Smooth muscle cell (in vitro differentiated cells): ENCODE data around the gene CFAP20DC. TPM values are rescaled to one million over a fixed set of nuclear protein-coding genes. Genes with fewer than 3 reads are reported as not detected.
"Not testable (repeated sequence)": the region's sequence is repeated elsewhere in the genome, so short reads cannot be mapped to it uniquely, and the experiment has no call there.

ENCODE experiments used
- DNase-seq: peaks from one replicate; lab custom pipeline; 2025; ENCODE audit not compliant: unreplicated experiment; lab: John Stamatoyannopoulos, UW
- H2AFZ ChIP-seq: fragments of 200-600 bp; sonication (generic); 2 replicates; pipeline ENCODE4 v1.6.0; 2016; ENCODE audit warnings: antibody characterized with exemption, low read depth, mild to moderate bottlenecking
- H3F3A ChIP-seq: fragments of 200-600 bp; sonication (generic); 2 replicates; pipeline ENCODE4 v1.6.0; 2017; ENCODE audit warnings: antibody characterized with exemption, low read depth
- H3K27ac ChIP-seq: fragments of 200-600 bp; sonication (generic); 2 replicates; pipeline ENCODE4 v1.5.1; 2016; ENCODE audit warnings: low read depth, mild to moderate bottlenecking
- H3K27me3 ChIP-seq: fragments of 200-600 bp; sonication (generic); 2 replicates; pipeline ENCODE4 v1.6.1; 2016; ENCODE audit warnings: low read depth, mild to moderate bottlenecking
- H3K36me3 ChIP-seq: fragments of 200-600 bp; sonication (generic); 2 replicates; pipeline ENCODE4 v1.5.1; 2016; ENCODE audit warnings: low read depth
- H3K4me1 ChIP-seq: fragments of 200-600 bp; sonication (generic); 2 replicates; pipeline ENCODE4 v1.5.1; 2016; ENCODE audit warnings: low read depth
- H3K4me2 ChIP-seq: fragments of 200-600 bp; sonication (generic); 2 replicates; pipeline ENCODE4 v1.6.0; 2016; ENCODE audit warnings: mild to moderate bottlenecking
- H3K4me3 ChIP-seq: fragments of 200-600 bp; sonication (generic); 2 replicates; pipeline ENCODE4 v1.5.1; 2016; ENCODE audit warnings: mild to moderate bottlenecking
- H3K79me2 ChIP-seq: fragments of 200-600 bp; sonication (generic); 2 replicates; pipeline ENCODE4 v1.6.0; 2016; ENCODE audit warnings: low read depth, mild to moderate bottlenecking
- H3K9ac ChIP-seq: fragments of 200-600 bp; sonication (generic); 2 replicates; pipeline ENCODE4 v1.6.0; 2016; ENCODE audit warnings: low read depth
- H3K9me3 ChIP-seq: fragments of 200-600 bp; sonication (generic); replicated peaks from 2 replicates; pipeline ENCODE4 v1.5.1; 2016; ENCODE audit warnings: low read depth
- H4K20me1 ChIP-seq: fragments of 200-600 bp; sonication (generic); 2 replicates; pipeline ENCODE4 v1.6.0; 2016; ENCODE audit warnings: low read depth
- WGBS: methylation state at CpG from one replicate; pipeline ENCODE4 v1.1.7; 2016; ENCODE audit warnings: low lambda C conversion rate; 5-methylcytosine and 5-hydroxymethylcytosine counted together
- polyA plus RNA-seq: library from polyadenylated mRNA; unstranded; fragments of >200 nt; fragmentation: Nextera tagmentation; extraction: Ambion mirVana; gene quantifications from 2 replicates; pipeline ENCODE4 v1.2.1, GENCODE V29; 2016
- total RNA-seq: library from RNA; depleted of rRNA; stranded (reverse); fragments of >200 nt; gene quantifications from 2 replicates; pipeline ENCODE4 v1.2.3, GENCODE V29; 2014
- TF ChIP-seq, protein P1 (sequence below): fragments of 200-600 bp; sonication (generic); IDR thresholded peaks from 2 replicates; pipeline ENCODE4 v1.5.1; 2017; ENCODE audit warnings: borderline replicate concordance, mild to moderate bottlenecking, antibody characterized with exemption; ENCODE audit not compliant: insufficient read depth, poor library complexity, severe bottlenecking

CFAP20DC gene
- total and polyA plus RNA-seq, 2 experiments from 2014 or later = 7.9 to 11.6 TPM

DNA sequence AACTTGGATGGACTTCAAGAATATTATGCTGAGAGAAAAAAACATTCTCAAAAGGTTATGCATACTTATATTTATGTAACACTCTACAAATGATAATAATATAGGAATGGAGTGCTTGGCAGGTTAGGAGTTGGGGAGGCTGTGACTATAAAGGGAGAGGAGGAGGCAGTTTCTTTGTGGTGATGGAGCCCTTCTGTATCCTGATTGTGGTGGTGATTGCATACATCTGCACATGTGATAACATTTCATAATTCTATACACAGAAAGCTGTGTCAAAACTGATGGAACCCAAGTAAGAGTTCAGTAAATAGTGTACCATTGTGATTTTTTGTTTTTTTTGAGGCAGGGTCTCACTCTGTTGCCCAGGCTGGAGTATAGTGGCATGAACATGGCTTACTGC lies 351.6 kb downstream of the CFAP20DC start:
- H3K4me3 ChIP-seq = no peak overlapping the region
- no peaks in the 10 kb centered on the region for H4K20me1 ChIP-seq
- H3K9me3 ChIP-seq = peaks cover 3% of the 10 kb centered on the region
- no peaks in the 10 kb centered on the region for H3K79me2 ChIP-seq
- H2AFZ ChIP-seq = no peak overlapping the region
- TF ChIP-seq, protein P1, sequence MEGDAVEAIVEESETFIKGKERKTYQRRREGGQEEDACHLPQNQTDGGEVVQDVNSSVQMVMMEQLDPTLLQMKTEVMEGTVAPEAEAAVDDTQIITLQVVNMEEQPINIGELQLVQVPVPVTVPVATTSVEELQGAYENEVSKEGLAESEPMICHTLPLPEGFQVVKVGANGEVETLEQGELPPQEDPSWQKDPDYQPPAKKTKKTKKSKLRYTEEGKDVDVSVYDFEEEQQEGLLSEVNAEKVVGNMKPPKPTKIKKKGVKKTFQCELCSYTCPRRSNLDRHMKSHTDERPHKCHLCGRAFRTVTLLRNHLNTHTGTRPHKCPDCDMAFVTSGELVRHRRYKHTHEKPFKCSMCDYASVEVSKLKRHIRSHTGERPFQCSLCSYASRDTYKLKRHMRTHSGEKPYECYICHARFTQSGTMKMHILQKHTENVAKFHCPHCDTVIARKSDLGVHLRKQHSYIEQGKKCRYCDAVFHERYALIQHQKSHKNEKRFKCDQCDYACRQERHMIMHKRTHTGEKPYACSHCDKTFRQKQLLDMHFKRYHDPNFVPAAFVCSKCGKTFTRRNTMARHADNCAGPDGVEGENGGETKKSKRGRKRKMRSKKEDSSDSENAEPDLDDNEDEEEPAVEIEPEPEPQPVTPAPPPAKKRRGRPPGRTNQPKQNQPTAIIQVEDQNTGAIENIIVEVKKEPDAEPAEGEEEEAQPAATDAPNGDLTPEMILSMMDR = no peak
- H3F3A ChIP-seq = no peaks in the 10 kb centered on the region
- no peaks in the 10 kb centered on the region for H3K4me1 ChIP-seq
- DNase-seq = no peak
- H3K27me3 ChIP-seq = no peaks in the 10 kb centered on the region
- no peak overlapping the region for H3K27ac ChIP-seq
- H3K4me2 ChIP-seq = no peak overlapping the region
- H3K36me3 ChIP-seq = no peaks in the 10 kb centered on the region
- no peak overlapping the region for H3K9ac ChIP-seq

DNA sequence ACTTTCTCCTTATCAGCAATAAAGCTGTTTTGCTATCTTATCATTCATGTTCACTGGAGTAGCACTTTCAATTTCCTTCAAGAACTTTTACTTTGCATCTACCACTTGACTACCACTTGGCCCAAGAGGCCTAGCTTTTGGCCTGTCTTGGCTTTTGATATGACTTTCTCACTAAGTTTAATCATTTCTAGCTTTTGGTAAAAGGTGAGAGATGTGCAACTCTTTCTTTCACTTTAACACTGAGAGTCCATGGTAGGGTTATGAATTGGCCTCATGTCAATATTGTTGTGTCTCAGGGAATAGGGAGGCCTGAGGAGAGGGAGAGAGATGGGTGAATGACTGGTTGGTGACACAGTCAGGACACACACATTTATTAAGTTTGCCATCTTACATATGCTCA lies 352.3 kb downstream of the CFAP20DC start:
- H3K4me1 ChIP-seq = no peaks in the 10 kb centered on the region
- no peaks in the 10 kb centered on the region for H3F3A ChIP-seq
- TF ChIP-seq, protein P1 = no peak
- H3K79me2 ChIP-seq = no peaks in the 10 kb centered on the region
- DNase-seq = no peak
- H2AFZ ChIP-seq = no peak overlapping the region
- no peak overlapping the region for H3K27ac ChIP-seq
- H3K4me2 ChIP-seq = no peak overlapping the region
- H3K9me3 ChIP-seq = peaks cover 5% of the 10 kb centered on the region
- no peak overlapping the region for H3K9ac ChIP-seq
- no peaks in the 10 kb centered on the region for H3K36me3 ChIP-seq
- no peaks in the 10 kb centered on the region for H4K20me1 ChIP-seq
- H3K4me3 ChIP-seq = no peak overlapping the region
- H3K27me3 ChIP-seq = no peaks in the 10 kb centered on the region

DNA sequence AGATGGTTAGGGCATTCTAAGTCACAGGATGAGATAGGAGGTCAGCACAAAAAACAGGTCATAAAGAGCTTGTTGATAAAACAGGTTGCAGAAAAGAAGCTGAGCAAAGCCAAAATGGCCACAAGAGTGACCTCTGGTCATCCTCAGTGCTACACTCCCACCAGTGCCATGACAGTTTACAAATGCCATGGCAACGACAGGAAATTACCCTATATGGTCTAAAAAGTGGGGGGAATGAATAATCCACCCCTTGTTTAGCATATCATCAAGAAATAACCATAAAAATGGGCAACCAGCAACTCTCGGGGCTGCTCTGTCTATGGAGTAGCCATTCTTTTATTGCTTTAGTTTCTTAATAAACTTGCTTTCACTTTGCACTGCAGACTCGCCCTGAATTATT lies 353.0 kb downstream of the CFAP20DC start:
- not testable (repeated sequence) for H3K9me3 ChIP-seq, H3K4me3 ChIP-seq, H4K20me1 ChIP-seq, H3K27me3 ChIP-seq, H3K79me2 ChIP-seq, DNase-seq, H3K36me3 ChIP-seq, H3K9ac ChIP-seq, H3K27ac ChIP-seq, H3F3A ChIP-seq, H2AFZ ChIP-seq, H3K4me1 ChIP-seq, H3K4me2 ChIP-seq
- 82% methylated on average over 3 of the region's 3 CpGs for WGBS

DNA sequence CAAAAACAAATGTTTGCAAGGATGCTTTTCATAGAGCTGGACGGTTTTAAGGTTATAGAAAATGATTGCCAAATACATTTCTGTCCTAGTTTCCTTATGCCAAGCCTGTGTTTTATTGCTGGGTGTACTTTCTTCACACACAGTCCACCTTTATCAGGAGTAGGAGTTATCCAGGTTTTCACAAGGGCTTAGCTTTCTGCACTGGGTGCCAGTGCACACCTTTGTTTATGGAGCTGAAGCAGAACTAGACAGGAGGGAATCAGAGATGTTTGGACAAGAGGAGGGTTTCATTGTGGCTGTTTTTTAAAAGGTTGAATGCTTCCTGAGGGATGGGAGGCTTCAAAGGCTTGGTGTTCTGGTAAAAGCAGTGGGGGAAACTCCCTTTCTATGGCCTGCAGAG lies 353.7 kb downstream of the CFAP20DC start:
- TF ChIP-seq, protein P1 = no peak
- Histone ChIP-seq H3K4me3 (no peak overlapping the region), H3K27ac (no peak overlapping the region)

DNA sequence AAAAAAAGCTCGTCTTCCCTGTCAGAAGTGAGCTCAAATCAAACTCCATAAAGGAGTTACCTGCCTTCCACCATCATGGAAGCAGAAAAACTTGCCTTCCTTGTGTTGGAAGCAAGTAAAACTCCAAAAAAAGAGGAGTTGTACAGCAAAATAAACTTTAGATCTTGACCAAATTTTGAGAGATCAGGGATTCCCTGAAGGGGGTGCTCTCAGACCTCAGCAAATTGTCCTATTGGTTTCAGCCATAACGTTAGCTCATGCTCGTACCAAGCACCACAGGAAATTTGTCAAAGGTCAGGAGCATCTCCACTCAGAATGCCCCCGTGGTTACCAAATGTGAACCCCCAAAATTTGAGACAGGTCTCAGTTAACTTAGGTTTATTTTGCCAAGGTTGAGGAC lies 354.5 kb downstream of the CFAP20DC start:
- H2AFZ ChIP-seq, H3K4me3 ChIP-seq, DNase-seq, H3K27me3 ChIP-seq, H3K4me2 ChIP-seq, H3K4me1 ChIP-seq, H3K9me3 ChIP-seq, H4K20me1 ChIP-seq, H3F3A ChIP-seq, H3K79me2 ChIP-seq, H3K9ac ChIP-seq, H3K27ac ChIP-seq, H3K36me3 ChIP-seq: not testable (repeated sequence)
- WGBS = 82% methylated on average over 4 of the region's 4 CpGs

More for the DNA sequence above, 353.7 kb downstream of the CFAP20DC start:
- no peak overlapping the region for H2AFZ ChIP-seq
- 60% methylated on average over 1 of the region's 1 CpG for WGBS
- no peaks in the 10 kb centered on the region for H3F3A ChIP-seq
- H3K4me2 ChIP-seq = no peak overlapping the region
- no peaks in the 10 kb centered on the region for H3K4me1 ChIP-seq
- DNase-seq = no peak
- no peaks in the 10 kb centered on the region for H3K79me2 ChIP-seq
- no peak overlapping the region for H3K9ac ChIP-seq
- H3K36me3 ChIP-seq = no peaks in the 10 kb centered on the region
- no peaks in the 10 kb centered on the region for H4K20me1 ChIP-seq
- peaks cover 5% of the 10 kb centered on the region for H3K9me3 ChIP-seq
- no peaks in the 10 kb centered on the region for H3K27me3 ChIP-seq
